ENCODE measurements around the gene FILIP1. TPM values are rescaled to one million over a fixed set of nuclear protein-coding genes. Genes with fewer than 3 reads are reported as not detected.

Gene FILIP1
- total RNA-seq, 1 donor from 2014 or later: 2.0 TPM

DNA sequence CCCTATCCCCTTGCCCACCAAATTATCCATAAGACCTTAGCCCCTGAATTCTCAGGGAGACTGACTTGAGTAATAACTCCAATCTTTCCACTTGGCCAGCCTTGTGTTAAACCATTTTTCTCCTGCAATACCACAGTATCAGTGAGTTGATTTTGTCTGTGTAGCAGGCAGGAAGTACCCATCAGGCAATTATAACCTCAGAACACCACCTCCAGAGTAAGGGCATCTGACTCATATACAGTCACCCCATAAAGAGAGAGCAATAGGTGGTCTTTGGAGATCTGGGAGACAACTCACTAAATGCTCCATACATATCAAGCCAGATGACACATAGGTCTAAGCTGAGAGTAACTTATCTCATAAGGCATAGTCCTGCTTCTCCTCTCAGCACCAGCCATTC is 83.7 kb downstream of the FILIP1 start:
- TF ChIP-seq EZH2 (IDR thresholded peaks at IDR 0.05; ENCODE audit: insufficient read depth, low read length): no peak
- TF ChIP-seq, protein P1, sequence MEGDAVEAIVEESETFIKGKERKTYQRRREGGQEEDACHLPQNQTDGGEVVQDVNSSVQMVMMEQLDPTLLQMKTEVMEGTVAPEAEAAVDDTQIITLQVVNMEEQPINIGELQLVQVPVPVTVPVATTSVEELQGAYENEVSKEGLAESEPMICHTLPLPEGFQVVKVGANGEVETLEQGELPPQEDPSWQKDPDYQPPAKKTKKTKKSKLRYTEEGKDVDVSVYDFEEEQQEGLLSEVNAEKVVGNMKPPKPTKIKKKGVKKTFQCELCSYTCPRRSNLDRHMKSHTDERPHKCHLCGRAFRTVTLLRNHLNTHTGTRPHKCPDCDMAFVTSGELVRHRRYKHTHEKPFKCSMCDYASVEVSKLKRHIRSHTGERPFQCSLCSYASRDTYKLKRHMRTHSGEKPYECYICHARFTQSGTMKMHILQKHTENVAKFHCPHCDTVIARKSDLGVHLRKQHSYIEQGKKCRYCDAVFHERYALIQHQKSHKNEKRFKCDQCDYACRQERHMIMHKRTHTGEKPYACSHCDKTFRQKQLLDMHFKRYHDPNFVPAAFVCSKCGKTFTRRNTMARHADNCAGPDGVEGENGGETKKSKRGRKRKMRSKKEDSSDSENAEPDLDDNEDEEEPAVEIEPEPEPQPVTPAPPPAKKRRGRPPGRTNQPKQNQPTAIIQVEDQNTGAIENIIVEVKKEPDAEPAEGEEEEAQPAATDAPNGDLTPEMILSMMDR (IDR thresholded peaks at IDR 0.05; ENCODE audit: insufficient read depth, low read depth, low read length): no peak
- peaks cover 4% of the 10 kb centered on the region for H3K9me3 Mint-ChIP-seq (ENCODE audit: unreplicated experiment)
- FAIRE-seq: no peak

DNA sequence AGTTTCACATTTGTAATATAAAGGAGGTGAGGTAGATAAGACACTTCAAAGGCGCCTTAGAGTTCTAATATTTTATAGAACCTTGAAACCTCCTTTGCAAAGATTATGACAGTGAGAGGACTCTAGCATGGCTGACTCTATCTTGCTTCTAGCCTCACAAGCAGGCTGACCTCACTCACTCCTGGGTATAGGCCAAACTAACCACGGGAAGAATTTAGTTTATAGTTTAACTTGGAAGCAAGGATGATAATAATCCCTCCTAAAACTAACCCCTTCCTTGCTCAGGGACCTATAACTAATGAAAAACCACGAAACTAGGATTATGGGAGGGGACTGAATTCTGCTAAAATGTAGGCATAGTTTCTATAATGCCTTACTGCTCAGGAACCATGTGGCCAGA is 84.3 kb downstream of the FILIP1 start:
- no peak overlapping the region for H3K27ac ChIP-seq (ENCODE audit: low read depth, low read length)
- H3K36me3 ChIP-seq (ENCODE audit: insufficient read depth, low read length): no peaks in the 10 kb centered on the region
- FAIRE-seq: no peak
- no peak overlapping the region for H3K4me3 Mint-ChIP-seq (ENCODE audit: unreplicated experiment)
- H3K4me1 ChIP-seq (ENCODE audit: insufficient read depth, low read length): peaks cover 7% of the 10 kb centered on the region
- H3K9me3 ChIP-seq (ENCODE audit: insufficient read depth, low read depth, low read length): no peaks in the 10 kb centered on the region
- H4K20me1 ChIP-seq (ENCODE audit: insufficient read depth, low read length): no peaks in the 10 kb centered on the region
- H3K9me3 Mint-ChIP-seq (ENCODE audit: unreplicated experiment): peaks cover 4% of the 10 kb centered on the region
- TF ChIP-seq, protein P1 (IDR thresholded peaks at IDR 0.05; ENCODE audit: insufficient read depth, low read depth, low read length): no peak
- no peak for TF ChIP-seq EZH2 (IDR thresholded peaks at IDR 0.05; ENCODE audit: insufficient read depth, low read length)
- H3K27me3 ChIP-seq (ENCODE audit: insufficient read depth, low read length): no peaks in the 10 kb centered on the region
- peaks cover 25% of the 10 kb centered on the region for H3K4me1 Mint-ChIP-seq (ENCODE audit: low read depth, unreplicated experiment)
- no peaks in the 10 kb centered on the region for H3K79me2 ChIP-seq (ENCODE audit: insufficient read depth, low read length)
- peak overlapping the region; percentile 7 for H3K4me2 ChIP-seq (ENCODE audit: low read length)
- H3K27me3 Mint-ChIP-seq (ENCODE audit: low read depth, unreplicated experiment): no peaks in the 10 kb centered on the region
- no peaks in the 10 kb centered on the region for H3K36me3 Mint-ChIP-seq (ENCODE audit: low read depth, unreplicated experiment)
- peak; percentile 64 for DNase-seq (ENCODE audit: low read depth)
- no peak overlapping the region for H3K9ac ChIP-seq (ENCODE audit: low read length)
- no peak overlapping the region for H3K4me3 ChIP-seq (ENCODE audit: insufficient read depth, low read depth, low read length)
- H3K27ac Mint-ChIP-seq (ENCODE audit: unreplicated experiment): no peak overlapping the region
- H2AFZ ChIP-seq (ENCODE audit: low read depth, low read length): no peak overlapping the region

More for the DNA sequence above, 83.7 kb downstream of the FILIP1 start:
- Histone ChIP-seq H3K27me3 (ENCODE audit: insufficient read depth, low read length) (no peaks in the 10 kb centered on the region), H2AFZ (ENCODE audit: low read depth, low read length) (no peak overlapping the region), H4K20me1 (ENCODE audit: insufficient read depth, low read length) (no peaks in the 10 kb centered on the region), H3K4me2 (ENCODE audit: low read length) (peak overlapping the region; percentile 7), H3K79me2 (ENCODE audit: insufficient read depth, low read length) (no peaks in the 10 kb centered on the region), H3K27ac (ENCODE audit: low read depth, low read length) (no peak overlapping the region), H3K4me1 (ENCODE audit: insufficient read depth, low read length) (peaks cover 7% of the 10 kb centered on the region), H3K9me3 (ENCODE audit: insufficient read depth, low read depth, low read length) (no peaks in the 10 kb centered on the region), H3K9ac (ENCODE audit: low read length) (no peak overlapping the region), H3K36me3 (ENCODE audit: insufficient read depth, low read length) (no peaks in the 10 kb centered on the region), H3K4me3 (ENCODE audit: insufficient read depth, low read depth, low read length) (no peak overlapping the region)
- Mint-ChIP-seq H3K27me3 (ENCODE audit: low read depth, unreplicated experiment) (no peaks in the 10 kb centered on the region), H3K36me3 (ENCODE audit: low read depth, unreplicated experiment) (no peaks in the 10 kb centered on the region), H3K4me3 (ENCODE audit: unreplicated experiment) (no peak overlapping the region), H3K27ac (ENCODE audit: unreplicated experiment) (peak overlapping the region; percentile 51), H3K4me1 (ENCODE audit: low read depth, unreplicated experiment) (peaks cover 31% of the 10 kb centered on the region)
- DNase-seq (ENCODE audit: low read depth): peak; percentile 43

DNA sequence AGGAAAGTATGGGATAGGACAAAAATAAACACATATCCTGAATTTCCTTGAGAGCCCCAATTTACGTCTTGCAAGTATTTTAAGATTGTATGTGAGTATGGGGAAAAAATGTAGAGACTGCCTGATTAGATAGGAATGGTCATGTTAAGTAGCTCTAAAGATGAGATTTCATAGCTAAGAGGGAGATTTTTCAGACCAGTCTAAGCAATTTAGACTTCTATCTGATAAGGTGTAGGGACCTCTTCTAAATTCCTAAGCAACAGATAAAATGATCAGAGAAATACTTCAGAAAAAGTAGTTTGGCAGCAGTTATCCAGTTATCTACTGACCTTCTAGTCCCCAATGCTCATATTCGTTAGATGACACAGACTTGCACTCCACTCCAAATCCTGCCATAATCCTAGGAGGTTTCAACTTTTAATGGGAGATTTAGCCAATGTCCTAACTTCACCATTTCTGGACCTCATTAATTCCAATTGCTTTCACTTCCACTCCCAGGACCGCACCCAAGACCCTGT is 90.0 kb downstream of the FILIP1 start:
- H3K4me3 Mint-ChIP-seq (ENCODE audit: unreplicated experiment): no peak overlapping the region
- Histone ChIP-seq H4K20me1 (ENCODE audit: insufficient read depth, low read length) (no peaks in the 10 kb centered on the region), H3K27ac (ENCODE audit: low read depth, low read length) (no peak overlapping the region), H3K79me2 (ENCODE audit: insufficient read depth, low read length) (no peaks in the 10 kb centered on the region), H3K36me3 (ENCODE audit: insufficient read depth, low read length) (no peaks in the 10 kb centered on the region), H3K4me1 (ENCODE audit: insufficient read depth, low read length) (peaks cover 7% of the 10 kb centered on the region), H3K9me3 (ENCODE audit: insufficient read depth, low read depth, low read length) (no peaks in the 10 kb centered on the region), H3K4me2 (ENCODE audit: low read length) (no peak overlapping the region), H3K27me3 (ENCODE audit: insufficient read depth, low read length) (no peaks in the 10 kb centered on the region), H3K4me3 (ENCODE audit: insufficient read depth, low read depth, low read length) (no peak overlapping the region), H3K9ac (ENCODE audit: low read length) (no peak overlapping the region), H2AFZ (ENCODE audit: low read depth, low read length) (no peak overlapping the region)
- FAIRE-seq (no peak), DNase-seq (ENCODE audit: low read depth) (no peak)
- H3K27ac Mint-ChIP-seq (ENCODE audit: unreplicated experiment): no peak overlapping the region
- no peaks in the 10 kb centered on the region for H3K27me3 Mint-ChIP-seq (ENCODE audit: low read depth, unreplicated experiment)
- no peaks in the 10 kb centered on the region for H3K9me3 Mint-ChIP-seq (ENCODE audit: unreplicated experiment)
- H3K36me3 Mint-ChIP-seq (ENCODE audit: low read depth, unreplicated experiment): no peaks in the 10 kb centered on the region
- TF ChIP-seq, protein P1 (IDR thresholded peaks at IDR 0.05; ENCODE audit: insufficient read depth, low read depth, low read length): no peak
- no peak for TF ChIP-seq EZH2 (IDR thresholded peaks at IDR 0.05; ENCODE audit: insufficient read depth, low read length)
- H3K4me1 Mint-ChIP-seq (ENCODE audit: low read depth, unreplicated experiment): peaks cover 6% of the 10 kb centered on the region
